ENCODE measurements around the gene TBCCD1.

TBCCD1 gene

GRCh38 chr3:186605561-186606545 is 38.7 kb upstream of the TBCCD1 start:
- TF ChIP-seq CTCF (IDR thresholded peaks at IDR 0.05; ENCODE audit: borderline replicate concordance, extremely low read depth, low read length, poor library complexity, severe bottlenecking) (no peak), EZH2 (IDR thresholded peaks at IDR 0.05; ENCODE audit: borderline replicate concordance, low read depth, low read length, severe bottlenecking) (no peak)
- Histone ChIP-seq H3K4me2 (ENCODE audit: insufficient read depth, low read length) (no peak overlapping the region), H3K27ac (ENCODE audit: low read length) (no peak overlapping the region), H3K4me1 (ENCODE audit: insufficient read depth, low read length) (no peaks in the 10 kb centered on the region), H3K4me3 (ENCODE audit: low read depth in 1 of 2, low read length in 2 of 2) (no peak overlapping the region), H2AFZ (ENCODE audit: low read depth, low read length) (no peak overlapping the region), H3K79me2 (ENCODE audit: insufficient read depth, low read length) (no peaks in the 10 kb centered on the region), H3K27me3 (ENCODE audit: insufficient read depth, low read length, poor library complexity) (peaks cover 3% of the 10 kb centered on the region), H3K36me3 (ENCODE audit: insufficient read depth, low read length) (no peaks in the 10 kb centered on the region), H3K9me3 (ENCODE audit: insufficient read depth, low read length, severe bottlenecking) (no peaks in the 10 kb centered on the region), H4K20me1 (ENCODE audit: insufficient read depth, low read length) (no peaks in the 10 kb centered on the region), H3K9ac (ENCODE audit: low read depth, low read length) (no peak overlapping the region)
- ATAC-seq (ENCODE audit: insufficient read depth, low read depth) (no peak), DNase-seq (no peak)

GRCh38 chr3:186605078-186605477 is 37.9 kb upstream of the TBCCD1 start:
- TF ChIP-seq CTCF (IDR thresholded peaks at IDR 0.05; ENCODE audit: borderline replicate concordance, extremely low read depth, low read length, poor library complexity, severe bottlenecking) (no peak), EZH2 (IDR thresholded peaks at IDR 0.05; ENCODE audit: borderline replicate concordance, low read depth, low read length, severe bottlenecking) (no peak)
- Histone ChIP-seq H3K27me3 (ENCODE audit: insufficient read depth, low read length, poor library complexity) (peaks cover 3% of the 10 kb centered on the region), H4K20me1 (ENCODE audit: insufficient read depth, low read length) (no peaks in the 10 kb centered on the region), H3K4me1 (ENCODE audit: insufficient read depth, low read length) (no peaks in the 10 kb centered on the region), H3K9ac (ENCODE audit: low read depth, low read length) (no peak overlapping the region), H3K4me3 (ENCODE audit: low read depth in 1 of 2, low read length in 2 of 2) (no peak overlapping the region), H3K36me3 (ENCODE audit: insufficient read depth, low read length) (no peaks in the 10 kb centered on the region), H3K4me2 (ENCODE audit: insufficient read depth, low read length) (no peak overlapping the region), H2AFZ (ENCODE audit: low read depth, low read length) (no peak overlapping the region), H3K27ac (ENCODE audit: low read length) (no peak overlapping the region), H3K79me2 (ENCODE audit: insufficient read depth, low read length) (no peaks in the 10 kb centered on the region), H3K9me3 (ENCODE audit: insufficient read depth, low read length, severe bottlenecking) (no peaks in the 10 kb centered on the region)
- no peak for ATAC-seq (ENCODE audit: insufficient read depth, low read depth)
- DNase-seq = no peak

DNA sequence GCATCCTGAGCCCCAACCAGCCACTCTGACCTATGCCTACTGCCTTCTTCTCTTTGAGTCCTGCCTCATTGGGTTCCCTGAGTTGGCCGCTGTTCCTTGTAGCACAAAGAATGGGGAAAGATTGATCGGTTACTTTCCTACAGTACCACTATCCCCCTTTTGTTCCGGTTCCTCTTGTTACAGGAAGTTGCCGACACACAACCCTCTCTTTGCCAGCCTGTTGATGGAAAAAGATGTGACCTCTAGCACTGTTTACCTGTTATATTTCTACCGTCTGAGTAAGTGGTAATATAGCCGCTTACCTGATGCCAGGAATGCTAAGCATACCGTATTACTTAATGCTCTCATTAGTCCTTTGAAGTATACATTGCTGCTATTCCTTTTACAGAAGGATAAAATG is 36.0 kb upstream of the TBCCD1 start:
- H3K4me2 ChIP-seq (ENCODE audit: insufficient read depth, low read length) = no peak overlapping the region
- H3K4me3 ChIP-seq (ENCODE audit: low read depth in 1 of 2, low read length in 2 of 2) = no peak overlapping the region
- ATAC-seq (ENCODE audit: insufficient read depth, low read depth) = no peak

More for the DNA sequence above, 36.0 kb upstream of the TBCCD1 start:
- Histone ChIP-seq H3K9me3 (ENCODE audit: insufficient read depth, low read length, severe bottlenecking) (no peaks in the 10 kb centered on the region), H3K4me1 (ENCODE audit: insufficient read depth, low read length) (no peaks in the 10 kb centered on the region), H3K27me3 (ENCODE audit: insufficient read depth, low read length, poor library complexity) (no peaks in the 10 kb centered on the region), H3K9ac (ENCODE audit: low read depth, low read length) (no peak overlapping the region), H2AFZ (ENCODE audit: low read depth, low read length) (no peak overlapping the region), H3K36me3 (ENCODE audit: insufficient read depth, low read length) (no peaks in the 10 kb centered on the region), H3K27ac (ENCODE audit: low read length) (no peak overlapping the region), H3K79me2 (ENCODE audit: insufficient read depth, low read length) (no peaks in the 10 kb centered on the region), H4K20me1 (ENCODE audit: insufficient read depth, low read length) (no peaks in the 10 kb centered on the region)
- no peak for DNase-seq
- no peak for TF ChIP-seq CTCF (IDR thresholded peaks at IDR 0.05; ENCODE audit: borderline replicate concordance, extremely low read depth, low read length, poor library complexity, severe bottlenecking)
- no peak for TF ChIP-seq EZH2 (IDR thresholded peaks at IDR 0.05; ENCODE audit: borderline replicate concordance, low read depth, low read length, severe bottlenecking)
